Vagina (tissue), 2 donors: ENCODE data around the gene TRPC1.
"Not testable (repeated sequence)": the region's sequence is repeated elsewhere in the genome, so short reads cannot be mapped to it uniquely, and the experiment has no call there.

ENCODE experiments used
- POLR2A ChIP-seq, 2 donors: fragments of 450-650 bp; IDR thresholded peaks; one replicate each; pipeline ENCODE4 v1.6.1; 2017; ENCODE audit warnings: antibody characterized with exemption in 2 of 2, mild to moderate bottlenecking in 2 of 2, moderate library complexity in 2 of 2
- TF ChIP-seq, protein P1 (sequence below), 3 experiments: fragments of 450-650 bp in 2 of 3; fragments of 200-600 bp in 1 of 3; sonication (generic) in 1 of 3; IDR thresholded peaks; one replicate each; pipeline ENCODE4 v1.5.1; 2017 to 2019; ENCODE audit warnings: antibody characterized with exemption in 3 of 3, mild to moderate bottlenecking in 2 of 3, moderate library complexity in 2 of 3

DNA sequence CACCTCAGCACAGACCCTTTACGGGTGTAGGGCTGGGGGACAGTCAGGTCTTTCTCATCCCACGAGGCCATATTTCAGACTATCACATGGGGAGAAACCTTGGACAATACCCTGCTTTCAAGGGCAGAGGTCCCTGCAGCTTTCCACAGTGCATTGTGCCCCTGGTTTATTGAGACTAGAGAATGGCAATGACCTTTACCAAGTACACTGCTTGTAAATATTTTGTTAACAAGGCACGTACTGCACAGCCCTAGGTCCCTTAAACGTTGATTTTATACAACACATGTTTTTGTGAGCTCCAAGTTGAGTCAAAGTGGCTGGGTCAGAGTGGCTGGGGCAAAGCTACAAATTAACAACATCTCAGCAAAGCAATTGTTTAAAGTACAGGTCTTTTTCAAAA lies 28.8 kb downstream of the TRPC1 start:
- TF ChIP-seq, protein P1, sequence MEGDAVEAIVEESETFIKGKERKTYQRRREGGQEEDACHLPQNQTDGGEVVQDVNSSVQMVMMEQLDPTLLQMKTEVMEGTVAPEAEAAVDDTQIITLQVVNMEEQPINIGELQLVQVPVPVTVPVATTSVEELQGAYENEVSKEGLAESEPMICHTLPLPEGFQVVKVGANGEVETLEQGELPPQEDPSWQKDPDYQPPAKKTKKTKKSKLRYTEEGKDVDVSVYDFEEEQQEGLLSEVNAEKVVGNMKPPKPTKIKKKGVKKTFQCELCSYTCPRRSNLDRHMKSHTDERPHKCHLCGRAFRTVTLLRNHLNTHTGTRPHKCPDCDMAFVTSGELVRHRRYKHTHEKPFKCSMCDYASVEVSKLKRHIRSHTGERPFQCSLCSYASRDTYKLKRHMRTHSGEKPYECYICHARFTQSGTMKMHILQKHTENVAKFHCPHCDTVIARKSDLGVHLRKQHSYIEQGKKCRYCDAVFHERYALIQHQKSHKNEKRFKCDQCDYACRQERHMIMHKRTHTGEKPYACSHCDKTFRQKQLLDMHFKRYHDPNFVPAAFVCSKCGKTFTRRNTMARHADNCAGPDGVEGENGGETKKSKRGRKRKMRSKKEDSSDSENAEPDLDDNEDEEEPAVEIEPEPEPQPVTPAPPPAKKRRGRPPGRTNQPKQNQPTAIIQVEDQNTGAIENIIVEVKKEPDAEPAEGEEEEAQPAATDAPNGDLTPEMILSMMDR (IDR thresholded peaks at IDR 0.05): not testable (repeated sequence)
- not testable (repeated sequence) for TF ChIP-seq POLR2A (IDR thresholded peaks at IDR 0.05)
